Suprapubic skin (tissue), 4 donors: ENCODE results near the gene TAF10.

ENCODE experiments used
- EP300 ChIP-seq: sonication (generic); formaldehyde crosslinking; IDR thresholded peaks from one replicate; pipeline ENCODE4 v1.6.1; 2017; ENCODE audit warnings: antibody characterized with exemption
- POLR2A ChIP-seq, 2 donors: fragments of 450-650 bp; IDR thresholded peaks; one replicate each; pipeline ENCODE4 v1.6.1; 2017; ENCODE audit warnings: antibody characterized with exemption in 2 of 2, mild to moderate bottlenecking in 2 of 2, moderate library complexity in 2 of 2
- POLR2AphosphoS5 ChIP-seq, 3 donors: sonication (generic); formaldehyde crosslinking; IDR thresholded peaks; one replicate each; pipeline ENCODE4 v1.6.1; 2017; ENCODE audit warnings: antibody characterized with exemption in 3 of 3
- TF ChIP-seq, protein P1 (sequence below), 2 donors: fragments of 200-600 bp in 1 of 2; fragments of 450-650 bp in 1 of 2; sonication (generic) in 1 of 2; IDR thresholded peaks; one replicate each; pipeline ENCODE4 v1.5.1; 2016 to 2019; ENCODE audit warnings: antibody characterized with exemption in 2 of 2, mild to moderate bottlenecking in 1 of 2, moderate library complexity in 1 of 2

- TF ChIP-seq, protein P1, sequence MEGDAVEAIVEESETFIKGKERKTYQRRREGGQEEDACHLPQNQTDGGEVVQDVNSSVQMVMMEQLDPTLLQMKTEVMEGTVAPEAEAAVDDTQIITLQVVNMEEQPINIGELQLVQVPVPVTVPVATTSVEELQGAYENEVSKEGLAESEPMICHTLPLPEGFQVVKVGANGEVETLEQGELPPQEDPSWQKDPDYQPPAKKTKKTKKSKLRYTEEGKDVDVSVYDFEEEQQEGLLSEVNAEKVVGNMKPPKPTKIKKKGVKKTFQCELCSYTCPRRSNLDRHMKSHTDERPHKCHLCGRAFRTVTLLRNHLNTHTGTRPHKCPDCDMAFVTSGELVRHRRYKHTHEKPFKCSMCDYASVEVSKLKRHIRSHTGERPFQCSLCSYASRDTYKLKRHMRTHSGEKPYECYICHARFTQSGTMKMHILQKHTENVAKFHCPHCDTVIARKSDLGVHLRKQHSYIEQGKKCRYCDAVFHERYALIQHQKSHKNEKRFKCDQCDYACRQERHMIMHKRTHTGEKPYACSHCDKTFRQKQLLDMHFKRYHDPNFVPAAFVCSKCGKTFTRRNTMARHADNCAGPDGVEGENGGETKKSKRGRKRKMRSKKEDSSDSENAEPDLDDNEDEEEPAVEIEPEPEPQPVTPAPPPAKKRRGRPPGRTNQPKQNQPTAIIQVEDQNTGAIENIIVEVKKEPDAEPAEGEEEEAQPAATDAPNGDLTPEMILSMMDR (IDR thresholded peaks at IDR 0.05) = no peak
- TF ChIP-seq POLR2AphosphoS5 (IDR thresholded peaks at IDR 0.05) (no peak), POLR2A (IDR thresholded peaks at IDR 0.05) (no peak), EP300 (no peak)
Observed at GRCh38 chr11:6646071-6646470, 34.1 kb upstream of the TAF10 start.
